Neuronal stem cell (in vitro differentiated cells): ENCODE measurements around the gene ARHGEF28.

Experiments used
- DNase-seq: peaks from one replicate; pipeline ENCODE4 v3.0.0-alpha.2; 2013; ENCODE audit warnings: low spot score
- H2AFZ ChIP-seq: one replicate; pipeline ENCODE4 v1.6.1; 2013; ENCODE audit warnings: mild to moderate bottlenecking, low read length, inconsistent platforms
- H2AK5ac ChIP-seq: 2 replicates; pipeline ENCODE4 v1.6.1; 2013; ENCODE audit warnings: low read depth, mild to moderate bottlenecking, inconsistent platforms, low read length, moderate library complexity, mixed read lengths
- H2BK120ac ChIP-seq: 2 replicates; pipeline ENCODE4 v1.6.1; 2013; ENCODE audit warnings: low read depth, mild to moderate bottlenecking, inconsistent platforms, low read length, moderate library complexity, mixed read lengths
- H2BK12ac ChIP-seq: one replicate; pipeline ENCODE4 v1.6.1; 2013; ENCODE audit warnings: low read length, inconsistent platforms
- H2BK15ac ChIP-seq: 2 replicates; pipeline ENCODE4 v1.6.1; 2013; ENCODE audit warnings: mild to moderate bottlenecking, low read length, inconsistent platforms, mixed read lengths
- H2BK5ac ChIP-seq: one replicate; pipeline ENCODE4 v1.6.1; 2013; ENCODE audit warnings: inconsistent platforms, mild to moderate bottlenecking, low read length, moderate library complexity
- H3K14ac ChIP-seq: one replicate; pipeline ENCODE4 v1.6.1; 2013; ENCODE audit warnings: low read length, inconsistent platforms
- H3K18ac ChIP-seq: 2 replicates; pipeline ENCODE4 v1.6.1; 2013; ENCODE audit warnings: low read length, inconsistent platforms
- H3K23ac ChIP-seq: 2 replicates; pipeline ENCODE4 v1.6.1; 2013; ENCODE audit warnings: low read depth, mild to moderate bottlenecking, mixed read lengths, low read length, inconsistent platforms; ENCODE audit not compliant: poor library complexity
- H3K27ac ChIP-seq: replicated peaks from 3 replicates; pipeline ENCODE4 v1.5.1; 2013; ENCODE audit warnings: low read length, inconsistent platforms
- H3K27me3 ChIP-seq, 3 experiments: 2 replicates each; pipeline ENCODE4 v1.6.1; 2013; ENCODE audit warnings: low read length in 3 of 3, mild to moderate bottlenecking in 2 of 3, inconsistent platforms in 1 of 3, low read depth in 1 of 3, mixed read lengths in 1 of 3, moderate library complexity in 1 of 3; ENCODE audit not compliant: control insufficient read depth in 3 of 3, insufficient read depth in 3 of 3
- H3K36me3 ChIP-seq, 2 donors: replicated peaks in 1 of 2; 2 replicates each; pipeline ENCODE4 v1.6.1; 2013; ENCODE audit warnings: low read length in 2 of 2; ENCODE audit not compliant: control insufficient read depth in 2 of 2, insufficient read depth in 2 of 2
- H3K4ac ChIP-seq: 2 replicates; pipeline ENCODE4 v1.6.1; 2013; ENCODE audit warnings: inconsistent platforms, mild to moderate bottlenecking, low read length, moderate library complexity
- H3K4me1 ChIP-seq, 2 donors: 1 replicate in 1 of 2; 2 replicates in 1 of 2; pipeline ENCODE4 v1.6.1; 2013; ENCODE audit warnings: low read length in 2 of 2, low read depth in 1 of 2; ENCODE audit not compliant: control insufficient read depth in 2 of 2, insufficient read depth in 1 of 2
- H3K4me2 ChIP-seq: one replicate; pipeline ENCODE4 v1.6.1; 2013; ENCODE audit warnings: mild to moderate bottlenecking, low read length, inconsistent platforms; ENCODE audit not compliant: insufficient read depth, poor library complexity, severe bottlenecking
- H3K4me3 ChIP-seq, 2 donors: 2 replicates each; pipeline ENCODE4 v1.5.1; 2013; ENCODE audit warnings: low read length in 2 of 2, mild to moderate bottlenecking in 2 of 2, inconsistent platforms in 1 of 2, moderate library complexity in 1 of 2
- H3K79me1 ChIP-seq: one replicate; pipeline ENCODE4 v1.6.1; 2013; ENCODE audit warnings: low read depth, mild to moderate bottlenecking, inconsistent platforms, low read length, moderate library complexity
- H3K9ac ChIP-seq: one replicate; pipeline ENCODE4 v1.6.1; 2013; ENCODE audit warnings: mild to moderate bottlenecking, low read depth, low read length, inconsistent platforms; ENCODE audit not compliant: poor library complexity
- H3K9me3 ChIP-seq, 2 donors: replicated peaks in 1 of 2; 2 replicates each; pipeline versions ENCODE3 to v1.6.1; 2013; ENCODE audit warnings: low read length in 2 of 2, mild to moderate bottlenecking in 2 of 2, inconsistent platforms in 1 of 2, low read depth in 1 of 2, mixed read lengths in 1 of 2, moderate library complexity in 1 of 2; ENCODE audit not compliant: control insufficient read depth in 2 of 2, insufficient read depth in 1 of 2
- H4K8ac ChIP-seq: one replicate; pipeline ENCODE4 v1.6.1; 2013; ENCODE audit warnings: low read depth, mild to moderate bottlenecking, inconsistent platforms, low read length, moderate library complexity
- H4K91ac ChIP-seq: one replicate; pipeline ENCODE4 v1.6.1; 2013; ENCODE audit warnings: low read length, low read depth, mild to moderate bottlenecking, inconsistent platforms; ENCODE audit not compliant: poor library complexity
- WGBS, 2 donors: extraction: QIAGEN DNeasy Blood & Tissue Kit; methylation state at CpG; one replicate each; pipeline ENCODE4 v1.1.7; 2013; ENCODE audit warnings: missing lambda C conversion rate in 2 of 2, mixed read lengths in 1 of 2; ENCODE audit not compliant: insufficient read length in 2 of 2, insufficient replicate concordance in 1 of 2; ENCODE audit errors: extremely low coverage in 2 of 2; 5-methylcytosine and 5-hydroxymethylcytosine counted together

The ARHGEF28 gene

DNA sequence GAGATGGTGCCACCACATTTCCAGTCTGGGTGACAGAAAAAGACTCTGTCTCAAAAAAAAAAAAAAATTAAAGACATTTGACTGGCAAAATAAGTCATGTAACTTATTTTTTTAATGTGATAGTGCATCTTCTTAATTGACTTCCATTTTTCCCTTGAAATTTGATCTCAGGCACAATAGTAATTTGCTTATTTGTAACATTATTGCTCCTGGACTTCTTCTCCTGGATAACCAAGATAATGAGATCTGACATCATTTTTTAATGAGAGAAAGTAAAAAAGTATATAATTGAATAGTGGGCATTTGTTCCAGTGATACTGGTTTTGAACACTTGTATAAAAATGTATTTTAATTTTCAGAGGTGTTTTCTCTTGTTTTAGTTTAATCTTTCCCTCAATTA is 3.5 kb downstream of the ARHGEF28 start:
- Histone ChIP-seq H2BK120ac (no peak overlapping the region), H2AK5ac (no peak overlapping the region), H4K91ac (no peak overlapping the region), H3K18ac (no peak overlapping the region), H3K36me3 (no peaks in the 10 kb centered on the region), H3K9ac (no peak overlapping the region), H3K27me3 (peaks cover 0 to 72% (median 20%) of the 10 kb centered on the region in 3 experiments), H3K4ac (no peak overlapping the region), H3K14ac (no peak overlapping the region), H2AFZ (no peak overlapping the region), H3K4me2 (no peak overlapping the region), H2BK12ac (no peak overlapping the region), H4K8ac (no peak overlapping the region), H2BK5ac (no peak overlapping the region), H3K4me1 (peaks cover 2 to 5% of the 10 kb centered on the region in 2 donors), H3K23ac (no peak overlapping the region), H3K9me3 (no peaks in the 10 kb centered on the region), H3K79me1 (no peaks in the 10 kb centered on the region), H3K4me3 (no peak overlapping the region), H2BK15ac (no peak overlapping the region), H3K27ac (no peak overlapping the region)
- no peak for DNase-seq

DNA sequence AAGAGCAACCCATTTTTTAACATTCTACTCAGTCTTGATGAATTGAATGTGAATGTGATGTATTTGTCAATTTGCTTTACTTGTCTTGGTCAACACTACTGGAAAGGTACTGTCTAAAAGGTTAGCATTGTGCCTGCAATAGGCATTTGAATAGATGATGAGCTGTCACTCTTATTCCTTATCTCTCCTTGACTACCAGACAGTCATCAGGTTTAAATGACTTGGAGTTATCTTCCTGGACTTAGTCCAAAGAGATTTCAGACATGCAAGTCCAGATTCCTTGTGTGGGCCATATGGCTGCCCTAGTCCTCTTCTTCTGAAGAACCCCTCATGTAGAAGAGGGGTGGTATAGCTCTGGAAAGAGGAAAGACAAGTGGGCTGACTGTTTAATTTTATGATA is 4.8 kb downstream of the ARHGEF28 start:
- no peak for DNase-seq
- no peak overlapping the region for H2AFZ ChIP-seq

DNA sequence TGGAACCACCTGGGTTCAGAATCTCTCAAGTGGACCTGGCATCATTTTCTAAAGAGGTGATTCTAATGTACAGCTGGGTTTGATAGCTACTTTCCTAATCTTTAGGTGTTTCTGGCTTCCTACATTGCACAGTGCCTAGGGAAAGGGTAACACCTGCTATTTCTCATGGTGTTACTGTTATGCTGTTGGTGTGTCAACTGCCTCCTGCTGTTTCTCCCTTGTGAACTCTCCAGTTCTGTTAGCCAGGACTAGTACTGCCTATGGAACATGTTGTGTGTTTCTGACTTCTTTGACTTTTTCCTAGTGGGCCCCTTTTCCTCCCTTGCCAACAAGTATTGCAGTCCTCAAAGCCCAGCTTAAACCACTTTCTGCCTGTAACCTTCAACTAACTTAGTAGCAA is 5.5 kb downstream of the ARHGEF28 start:
- no peak overlapping the region for H2BK15ac ChIP-seq
- peaks cover 0 to 63% (median 9%) of the 10 kb centered on the region in 3 experiments for H3K27me3 ChIP-seq
- DNase-seq: no peak
- H2BK120ac ChIP-seq: no peak overlapping the region
- H3K18ac ChIP-seq: no peak overlapping the region
- no peak overlapping the region for H3K4me2 ChIP-seq
- no peak overlapping the region for H3K4me3 ChIP-seq
- H2BK12ac ChIP-seq: no peak overlapping the region
- H2BK5ac ChIP-seq: no peak overlapping the region
- no peak overlapping the region for H4K8ac ChIP-seq
- no peak overlapping the region for H3K27ac ChIP-seq
- no peak overlapping the region for H2AFZ ChIP-seq
- no peak overlapping the region for H3K14ac ChIP-seq
- H4K91ac ChIP-seq: no peak overlapping the region
- no peaks in the 10 kb centered on the region for H3K79me1 ChIP-seq
- no peaks in the 10 kb centered on the region for H3K9me3 ChIP-seq
- H3K23ac ChIP-seq: no peak overlapping the region
- no peaks in the 10 kb centered on the region for H3K36me3 ChIP-seq
- H3K4me1 ChIP-seq: peaks cover under 1 to 2% of the 10 kb centered on the region in 2 donors
- H3K9ac ChIP-seq: no peak overlapping the region
- H2AK5ac ChIP-seq: no peak overlapping the region
- H3K4ac ChIP-seq: no peak overlapping the region

More for the DNA sequence above, 4.8 kb downstream of the ARHGEF28 start:
- Histone ChIP-seq H3K4ac (no peak overlapping the region), H3K79me1 (no peaks in the 10 kb centered on the region), H3K9me3 (no peaks in the 10 kb centered on the region), H2AK5ac (no peak overlapping the region), H3K36me3 (no peaks in the 10 kb centered on the region), H2BK120ac (no peak overlapping the region), H2BK12ac (no peak overlapping the region), H3K27ac (no peak overlapping the region), H3K4me2 (no peak overlapping the region), H3K4me3 (no peak overlapping the region), H3K4me1 (peaks cover 2 to 5% of the 10 kb centered on the region in 2 donors), H2BK15ac (no peak overlapping the region), H3K9ac (no peak overlapping the region), H4K8ac (no peak overlapping the region), H3K27me3 (peaks cover 0 to 65% (median 12%) of the 10 kb centered on the region in 3 experiments), H3K18ac (no peak overlapping the region), H3K23ac (no peak overlapping the region), H4K91ac (no peak overlapping the region), H2BK5ac (no peak overlapping the region), H3K14ac (no peak overlapping the region)

DNA sequence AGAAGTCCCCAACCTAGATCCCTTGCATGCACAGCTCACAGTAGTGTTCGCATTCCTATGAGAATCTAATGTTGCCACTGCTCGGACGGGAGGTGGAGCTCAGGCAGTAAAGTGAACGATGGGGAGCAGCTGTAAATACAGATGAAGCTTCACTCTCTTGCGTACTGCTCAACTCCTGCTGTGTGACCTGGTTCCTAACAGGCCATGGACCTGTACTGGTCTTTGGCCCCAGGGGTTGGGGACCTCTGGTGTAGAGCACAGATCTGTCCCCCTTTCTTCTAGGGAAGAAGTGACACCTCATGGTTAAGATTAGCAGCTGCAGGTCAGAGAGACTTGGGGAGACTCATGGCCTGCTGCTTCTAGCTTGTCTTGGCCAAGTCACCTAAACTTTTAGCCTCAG is 7.1 kb downstream of the ARHGEF28 start:
- no peak overlapping the region for H3K23ac ChIP-seq
- no CpG with 5 or more reads among the region's 5 CpGs for WGBS, 2 donors
- H3K9me3 ChIP-seq: no peaks in the 10 kb centered on the region
- no peak overlapping the region for H4K91ac ChIP-seq
- H3K4me1 ChIP-seq: no peaks in the 10 kb centered on the region
- H3K79me1 ChIP-seq: no peaks in the 10 kb centered on the region
- no peak overlapping the region for H2AK5ac ChIP-seq
- H3K4ac ChIP-seq: no peak overlapping the region
- H3K36me3 ChIP-seq: no peaks in the 10 kb centered on the region
- H3K18ac ChIP-seq: no peak overlapping the region
- H2AFZ ChIP-seq: no peak overlapping the region
- no peak overlapping the region for H3K27ac ChIP-seq
- DNase-seq: no peak
- no peak overlapping the region for H4K8ac ChIP-seq
- H2BK12ac ChIP-seq: no peak overlapping the region
- no peak overlapping the region for H3K4me2 ChIP-seq
- H3K9ac ChIP-seq: no peak overlapping the region
- H2BK15ac ChIP-seq: no peak overlapping the region
- H3K4me3 ChIP-seq: no peak overlapping the region
- H3K14ac ChIP-seq: peak overlapping the region; percentile 9
- peaks cover 0 to 56% (median 0%) of the 10 kb centered on the region in 3 experiments for H3K27me3 ChIP-seq
- no peak overlapping the region for H2BK5ac ChIP-seq
- no peak overlapping the region for H2BK120ac ChIP-seq
